Mesothelial cell of epicardium (in vitro differentiated cells): ENCODE measurements around the gene DLG5. TPM values are rescaled to one million over a fixed set of nuclear protein-coding genes. Genes with fewer than 3 reads are reported as not detected.
"Not testable (repeated sequence)": the region's sequence is repeated elsewhere in the genome, so short reads cannot be mapped to it uniquely, and the experiment has no call there.

ENCODE experiments used
- DNase-seq, 2 experiments: peaks; one replicate each; pipeline ENCODE4 v3.0.0; 2021; ENCODE audit warnings: low spot score in 2 of 2; ENCODE audit not compliant: unreplicated experiment in 2 of 2
- H3K27ac Mint-ChIP-seq: 2 replicates; pipeline ENCODE4 v1.8.0; 2021; ENCODE audit warnings: mixed read lengths
- H3K27me3 Mint-ChIP-seq: 2 replicates; pipeline ENCODE4 v1.8.0; 2021; ENCODE audit warnings: low read depth, mixed read lengths
- H3K36me3 Mint-ChIP-seq: 2 replicates; pipeline ENCODE4 v1.8.0; 2021; ENCODE audit warnings: mixed read lengths
- H3K4me1 Mint-ChIP-seq: 2 replicates; pipeline ENCODE4 v1.8.0; 2021; ENCODE audit warnings: mixed read lengths
- H3K4me3 Mint-ChIP-seq: 2 replicates; pipeline ENCODE4 v1.8.0; 2021; ENCODE audit warnings: mild to moderate bottlenecking, moderate library complexity, mixed read lengths
- H3K9me3 Mint-ChIP-seq: 2 replicates; pipeline ENCODE4 v1.8.0; 2021; ENCODE audit warnings: mixed read lengths
- total RNA-seq: library from RNA; stranded (reverse); gene quantifications from 3 replicates; pipeline ENCODE4 v1.2.1, GENCODE V29; 2021
- TF ChIP-seq, protein P1 (sequence below): fragments of 200-600 bp; sonication (generic); IDR thresholded peaks from one replicate; pipeline ENCODE4 v1.5.0; 2021; ENCODE audit warnings: antibody characterized with exemption; ENCODE audit not compliant: unreplicated experiment

The DLG5 gene
- total RNA-seq, 1 donor from 2014 or later, result 82.2 TPM

DNA sequence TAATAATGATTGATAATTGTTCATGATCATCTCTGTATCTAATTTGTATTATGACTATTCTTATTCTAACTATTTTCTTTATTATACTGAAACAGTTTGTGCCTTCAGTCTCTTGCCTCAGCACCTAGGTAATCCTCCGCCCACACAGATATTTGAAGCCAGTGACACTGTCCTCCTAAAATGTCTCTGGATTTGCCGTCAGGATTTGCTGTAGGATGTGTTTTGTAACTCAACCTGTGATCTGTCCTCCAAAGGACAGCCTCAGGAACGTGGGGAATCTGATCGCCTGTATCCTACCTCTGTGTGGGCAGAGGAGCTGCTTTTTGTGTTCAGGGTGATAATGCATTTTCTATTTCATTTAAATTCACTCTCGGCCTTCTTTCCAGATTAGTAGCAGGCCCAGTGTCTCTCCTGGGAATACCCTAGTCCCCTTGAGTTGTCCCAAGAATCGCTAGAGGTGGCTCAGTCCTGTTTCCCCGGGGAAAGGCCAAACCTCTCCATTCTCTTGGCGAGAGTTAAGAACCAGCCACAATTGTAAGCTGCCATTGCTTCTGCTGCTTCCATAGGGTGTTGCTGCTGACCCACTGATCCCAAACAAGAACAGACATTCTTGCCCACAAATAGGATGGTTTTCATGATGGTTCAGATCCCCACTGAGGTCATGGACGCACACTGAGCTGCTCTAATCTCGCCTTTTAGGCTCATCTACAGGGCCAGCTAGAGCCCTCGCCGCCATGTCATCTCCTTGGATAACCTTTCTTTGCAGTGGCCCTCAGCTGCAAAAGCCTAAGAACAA lies 152.7 kb downstream of the DLG5 start:
- DNase-seq, result no peak
- no peak overlapping the region for H3K4me3 Mint-ChIP-seq
- H3K27me3 Mint-ChIP-seq, result no peaks in the 10 kb centered on the region
- TF ChIP-seq, protein P1, sequence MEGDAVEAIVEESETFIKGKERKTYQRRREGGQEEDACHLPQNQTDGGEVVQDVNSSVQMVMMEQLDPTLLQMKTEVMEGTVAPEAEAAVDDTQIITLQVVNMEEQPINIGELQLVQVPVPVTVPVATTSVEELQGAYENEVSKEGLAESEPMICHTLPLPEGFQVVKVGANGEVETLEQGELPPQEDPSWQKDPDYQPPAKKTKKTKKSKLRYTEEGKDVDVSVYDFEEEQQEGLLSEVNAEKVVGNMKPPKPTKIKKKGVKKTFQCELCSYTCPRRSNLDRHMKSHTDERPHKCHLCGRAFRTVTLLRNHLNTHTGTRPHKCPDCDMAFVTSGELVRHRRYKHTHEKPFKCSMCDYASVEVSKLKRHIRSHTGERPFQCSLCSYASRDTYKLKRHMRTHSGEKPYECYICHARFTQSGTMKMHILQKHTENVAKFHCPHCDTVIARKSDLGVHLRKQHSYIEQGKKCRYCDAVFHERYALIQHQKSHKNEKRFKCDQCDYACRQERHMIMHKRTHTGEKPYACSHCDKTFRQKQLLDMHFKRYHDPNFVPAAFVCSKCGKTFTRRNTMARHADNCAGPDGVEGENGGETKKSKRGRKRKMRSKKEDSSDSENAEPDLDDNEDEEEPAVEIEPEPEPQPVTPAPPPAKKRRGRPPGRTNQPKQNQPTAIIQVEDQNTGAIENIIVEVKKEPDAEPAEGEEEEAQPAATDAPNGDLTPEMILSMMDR, result no peak
- H3K9me3 Mint-ChIP-seq, result peaks cover 22% of the 10 kb centered on the region
- H3K4me1 Mint-ChIP-seq, result no peaks in the 10 kb centered on the region
- no peak overlapping the region for H3K27ac Mint-ChIP-seq
- peaks cover 20% of the 10 kb centered on the region for H3K36me3 Mint-ChIP-seq

DNA sequence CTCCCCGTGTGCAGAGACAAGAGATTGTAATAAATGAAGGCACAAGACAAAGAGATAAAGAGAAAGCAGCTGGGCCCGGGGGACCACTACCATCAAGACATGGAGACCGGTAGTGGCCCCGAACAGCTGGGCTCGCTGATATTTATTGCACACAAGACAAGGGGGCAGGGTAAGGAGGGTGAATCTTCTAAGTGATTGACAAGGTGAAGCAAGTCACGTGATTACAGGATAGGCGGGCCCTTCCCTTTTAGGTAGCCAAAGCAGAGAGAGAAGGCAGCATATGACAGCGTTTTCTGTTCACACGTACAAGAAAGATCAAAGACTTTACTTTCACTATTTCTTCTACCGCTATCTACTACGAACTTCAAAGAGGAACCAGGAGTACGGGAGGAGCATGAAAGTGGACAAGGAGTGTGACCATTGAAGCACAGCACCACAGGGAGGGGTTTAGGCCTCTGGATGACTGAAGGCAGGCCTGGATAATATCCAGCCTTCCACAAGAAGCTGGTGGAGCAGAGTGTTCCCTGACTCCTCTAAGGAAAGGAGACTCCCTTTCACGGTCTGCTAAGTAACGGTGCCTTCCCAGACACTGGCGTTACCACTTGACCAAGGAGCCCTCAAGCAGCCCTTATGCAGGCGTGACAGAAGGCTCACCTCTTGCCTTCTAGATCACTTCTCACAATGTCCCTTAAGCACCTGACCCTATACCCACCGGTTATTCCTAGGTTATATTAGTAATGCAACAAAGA lies 153.5 kb downstream of the DLG5 start:
- H3K4me3 Mint-ChIP-seq, H3K27me3 Mint-ChIP-seq, H3K4me1 Mint-ChIP-seq, DNase-seq, H3K27ac Mint-ChIP-seq: not testable (repeated sequence)
- Mint-ChIP-seq H3K9me3 (peaks cover 18% of the 10 kb centered on the region), H3K36me3 (peaks cover 15% of the 10 kb centered on the region)

DNA sequence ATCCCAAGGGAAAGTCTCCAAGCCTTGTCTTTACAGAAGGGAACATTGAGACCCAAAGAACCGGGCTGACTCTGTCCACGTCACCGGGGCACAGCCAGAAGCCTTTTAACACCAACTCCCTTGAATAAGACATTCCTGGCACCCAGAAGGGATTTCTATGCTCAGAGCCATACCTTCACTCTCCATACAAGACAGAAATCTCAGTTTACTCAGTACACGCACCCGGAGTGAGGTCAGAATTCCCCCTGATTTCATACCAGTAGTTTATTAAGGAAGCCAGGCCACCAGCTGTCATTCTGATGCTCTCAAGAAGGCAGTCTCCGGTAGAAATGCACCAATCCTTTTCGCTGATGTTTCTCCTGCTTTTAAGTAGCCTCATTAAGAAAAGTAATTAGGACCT lies 154.7 kb downstream of the DLG5 start:
- H3K4me1 Mint-ChIP-seq, result no peaks in the 10 kb centered on the region
- H3K36me3 Mint-ChIP-seq, result peaks cover 6% of the 10 kb centered on the region
- H3K27ac Mint-ChIP-seq, result no peak overlapping the region
- TF ChIP-seq, protein P1, result no peak
- no peak overlapping the region for H3K4me3 Mint-ChIP-seq
- peaks cover 9% of the 10 kb centered on the region for H3K9me3 Mint-ChIP-seq
- DNase-seq, result no peak
- H3K27me3 Mint-ChIP-seq, result no peaks in the 10 kb centered on the region

DNA sequence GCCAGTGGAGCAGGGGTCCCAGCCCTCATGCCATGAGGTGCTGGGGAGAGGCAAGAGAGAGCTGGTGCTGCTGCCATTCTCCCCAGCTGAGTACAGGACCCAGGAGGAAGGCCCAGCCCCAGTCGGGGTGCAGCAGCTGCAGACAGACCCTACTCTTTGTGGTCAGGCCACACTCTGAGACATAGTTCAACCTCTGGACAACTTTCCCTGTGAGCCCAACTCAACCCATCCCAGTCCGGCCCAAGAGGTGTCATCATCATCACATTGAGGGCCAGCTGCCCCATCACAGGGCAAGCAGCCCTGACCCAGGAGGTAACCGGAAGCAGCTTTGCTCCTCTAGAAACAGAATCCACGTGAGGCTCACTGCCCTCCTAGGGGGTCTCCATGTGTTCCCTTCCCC lies 155.1 kb downstream of the DLG5 start:
- no peak for DNase-seq
- H3K4me1 Mint-ChIP-seq, result no peaks in the 10 kb centered on the region
- H3K27me3 Mint-ChIP-seq, result no peaks in the 10 kb centered on the region
- H3K36me3 Mint-ChIP-seq, result peaks cover 5% of the 10 kb centered on the region
- no peak overlapping the region for H3K27ac Mint-ChIP-seq
- H3K9me3 Mint-ChIP-seq, result peaks cover 6% of the 10 kb centered on the region
- H3K4me3 Mint-ChIP-seq, result no peak overlapping the region
- TF ChIP-seq, protein P1, result no peak

DNA sequence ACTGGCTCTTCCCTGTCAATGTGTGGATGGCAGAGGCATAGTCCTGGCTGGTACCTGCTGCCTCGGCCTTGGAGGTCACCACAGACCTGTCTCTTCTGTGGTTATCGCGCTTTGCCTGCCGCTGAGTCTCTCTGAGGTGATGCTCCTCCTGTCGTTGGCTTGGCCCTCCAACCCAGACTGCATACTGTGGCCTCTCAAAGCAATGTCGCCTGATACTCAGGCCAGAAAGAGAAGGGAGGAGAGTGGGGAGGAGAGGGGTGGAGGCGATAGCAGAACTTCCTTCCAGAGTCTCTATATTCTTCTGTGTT lies 155.7 kb downstream of the DLG5 start:
- H3K27me3 Mint-ChIP-seq, result no peaks in the 10 kb centered on the region
- H3K36me3 Mint-ChIP-seq, result no peaks in the 10 kb centered on the region
- H3K9me3 Mint-ChIP-seq, result peaks cover under 1% of the 10 kb centered on the region
- no peaks in the 10 kb centered on the region for H3K4me1 Mint-ChIP-seq
- H3K27ac Mint-ChIP-seq, result no peak overlapping the region
- no peak for DNase-seq
- TF ChIP-seq, protein P1, result no peak
- H3K4me3 Mint-ChIP-seq, result no peak overlapping the region
